CD14-positive monocyte (primary cell): ENCODE measurements around the gene C9orf43. TPM values are rescaled to one million over a fixed set of nuclear protein-coding genes. Genes with fewer than 3 reads are reported as not detected.

ENCODE experiments used
- DNase-seq, 3 donors: peaks; one replicate each; pipeline ENCODE4 v3.0.0-alpha.2; 2011 to 2022
- H2AFZ ChIP-seq: 2 replicates; pipeline ENCODE4 v1.6.0; 2012; ENCODE audit warnings: mild to moderate bottlenecking, low read depth, low read length, inconsistent platforms; ENCODE audit not compliant: insufficient read depth, poor library complexity, severe bottlenecking
- H3K27ac ChIP-seq, 2 donors: 1 replicate in 1 of 2; 2 replicates in 1 of 2; pipeline ENCODE4 v1.5.1; 2012 to 2013; ENCODE audit warnings: low read length in 2 of 2, control low read depth in 1 of 2, inconsistent platforms in 1 of 2, low read depth in 1 of 2, mild to moderate bottlenecking in 1 of 2
- H3K27me3 ChIP-seq, 2 donors: one replicate each; pipeline versions ENCODE4 v1.6.0 to v1.6.1; 2011 to 2013; ENCODE audit warnings: low read length in 2 of 2; ENCODE audit not compliant: control insufficient read depth in 2 of 2, insufficient read depth in 2 of 2
- H3K36me3 ChIP-seq, 2 donors: replicated peaks in 1 of 2; 1 replicate in 1 of 2; 2 replicates in 1 of 2; pipeline versions ENCODE4 v1.5.1 to v1.6.1; 2012 to 2013; ENCODE audit warnings: low read length in 2 of 2, control low read depth in 1 of 2, inconsistent platforms in 1 of 2, mild to moderate bottlenecking in 1 of 2; ENCODE audit not compliant: insufficient read depth in 2 of 2, control insufficient read depth in 1 of 2
- H3K4me1 ChIP-seq, 2 donors: 1 replicate in 1 of 2; 2 replicates in 1 of 2; pipeline versions ENCODE4 v1.5.1 to v1.6.1; 2012 to 2013; ENCODE audit warnings: low read length in 2 of 2, control low read depth in 1 of 2, inconsistent platforms in 1 of 2, mild to moderate bottlenecking in 1 of 2, moderate library complexity in 1 of 2; ENCODE audit not compliant: insufficient read depth in 2 of 2, control insufficient read depth in 1 of 2
- H3K4me2 ChIP-seq: replicated peaks from 2 replicates; pipeline ENCODE3; 2012; ENCODE audit warnings: low read length, moderate library complexity, mild to moderate bottlenecking; ENCODE audit not compliant: poor library complexity, severe bottlenecking; ENCODE audit errors: extremely low read depth
- H3K4me3 ChIP-seq, 3 experiments: fragments of 200-600 bp in 1 of 3; sonication (generic) in 1 of 3; replicated peaks in 1 of 3; 1 replicate in 2 of 3; 2 replicates in 1 of 3; pipeline ENCODE4 v1.5.1; 2011 to 2013; ENCODE audit warnings: low read length in 3 of 3, mild to moderate bottlenecking in 3 of 3, control low read depth in 2 of 3, low read depth in 2 of 3, inconsistent platforms in 1 of 3, moderate library complexity in 1 of 3
- H3K79me2 ChIP-seq: 2 replicates; pipeline ENCODE4 v1.6.0; 2012; ENCODE audit warnings: mild to moderate bottlenecking, control low read depth, inconsistent platforms, low read length, moderate library complexity; ENCODE audit not compliant: insufficient read depth
- H3K9ac ChIP-seq: 2 replicates; pipeline ENCODE4 v1.6.0; 2017; ENCODE audit warnings: low read length, mild to moderate bottlenecking; ENCODE audit not compliant: insufficient read depth, poor library complexity, severe bottlenecking
- H3K9me3 ChIP-seq, 2 donors: replicated peaks in 1 of 2; 1 replicate in 1 of 2; 2 replicates in 1 of 2; pipeline versions ENCODE4 v1.5.1 to v1.6.1; 2012 to 2013; ENCODE audit warnings: low read length in 2 of 2, control low read depth in 1 of 2; ENCODE audit not compliant: control insufficient read depth in 1 of 2, insufficient read depth in 1 of 2
- H4K20me1 ChIP-seq: 2 replicates; pipeline ENCODE4 v1.6.0; 2012; ENCODE audit warnings: mild to moderate bottlenecking, low read length, control low read depth, moderate library complexity; ENCODE audit not compliant: insufficient read depth
- H3K27ac Mint-ChIP-seq, 7 donors: one replicate each; pipeline ENCODE4 v1.8.0; 2020; ENCODE audit warnings: mild to moderate bottlenecking in 7 of 7, mixed read lengths in 7 of 7, moderate library complexity in 6 of 7, inconsistent platforms in 2 of 7
- H3K27me3 Mint-ChIP-seq, 3 donors: one replicate each; pipeline ENCODE4 v1.8.0; 2021 to 2022; ENCODE audit warnings: low read depth in 3 of 3, mild to moderate bottlenecking in 3 of 3, mixed read lengths in 3 of 3, moderate library complexity in 3 of 3, inconsistent platforms in 1 of 3
- H3K36me3 Mint-ChIP-seq, 2 donors: one replicate each; pipeline ENCODE4 v1.8.0; 2020; ENCODE audit warnings: mixed read lengths in 2 of 2, inconsistent platforms in 1 of 2, mild to moderate bottlenecking in 1 of 2
- H3K4me1 Mint-ChIP-seq: one replicate; pipeline ENCODE4 v1.8.0; 2020; ENCODE audit warnings: mild to moderate bottlenecking, mixed read lengths
- H3K4me3 Mint-ChIP-seq, 2 donors: one replicate each; pipeline ENCODE4 v1.8.0; 2020; ENCODE audit warnings: mild to moderate bottlenecking in 2 of 2, mixed read lengths in 2 of 2, moderate library complexity in 1 of 2
- H3K9me3 Mint-ChIP-seq, 7 donors: one replicate each; pipeline ENCODE4 v1.8.0; 2020 to 2022; ENCODE audit warnings: mixed read lengths in 7 of 7, mild to moderate bottlenecking in 6 of 7, moderate library complexity in 6 of 7, inconsistent platforms in 2 of 7
- CTCF ChIP-seq: fragments of 200-600 bp; IDR thresholded peaks from one replicate; pipeline ENCODE4 v1.8.0; 2022; ENCODE audit warnings: antibody characterized with exemption, mild to moderate bottlenecking
- WGBS: methylation state at CpG from one replicate; pipeline ENCODE4 v1.1.5; 2013; ENCODE audit warnings: missing lambda C conversion rate; ENCODE audit not compliant: insufficient coverage; 5-methylcytosine and 5-hydroxymethylcytosine counted together
- intact Hi-C, 2 donors: fragments of 100-400 bp; cut with micrococcal nuclease; formaldehyde crosslinking; loops; one replicate each; pipeline versions ENCODE4 v1.15.0 to v1.15.1; 2023
- polyA plus RNA-seq, 3 donors: library from polyadenylated mRNA; depleted of rRNA in 1 of 3; unstranded in 2 of 3; stranded (reverse) in 1 of 3; fragments of 300-500 nt in 2 of 3; fragments of >200 nt in 1 of 3; fragmentation: Illumina TruSeq in 2 of 3; gene quantifications; 1 replicate in 2 of 3; 2 replicates in 1 of 3; pipeline ENCODE4 v1.2.3, GENCODE V29; 2012 to 2021

Gene C9orf43
- polyA plus RNA-seq, 3 donors, result 0.17 TPM; not detected in 2

DNA sequence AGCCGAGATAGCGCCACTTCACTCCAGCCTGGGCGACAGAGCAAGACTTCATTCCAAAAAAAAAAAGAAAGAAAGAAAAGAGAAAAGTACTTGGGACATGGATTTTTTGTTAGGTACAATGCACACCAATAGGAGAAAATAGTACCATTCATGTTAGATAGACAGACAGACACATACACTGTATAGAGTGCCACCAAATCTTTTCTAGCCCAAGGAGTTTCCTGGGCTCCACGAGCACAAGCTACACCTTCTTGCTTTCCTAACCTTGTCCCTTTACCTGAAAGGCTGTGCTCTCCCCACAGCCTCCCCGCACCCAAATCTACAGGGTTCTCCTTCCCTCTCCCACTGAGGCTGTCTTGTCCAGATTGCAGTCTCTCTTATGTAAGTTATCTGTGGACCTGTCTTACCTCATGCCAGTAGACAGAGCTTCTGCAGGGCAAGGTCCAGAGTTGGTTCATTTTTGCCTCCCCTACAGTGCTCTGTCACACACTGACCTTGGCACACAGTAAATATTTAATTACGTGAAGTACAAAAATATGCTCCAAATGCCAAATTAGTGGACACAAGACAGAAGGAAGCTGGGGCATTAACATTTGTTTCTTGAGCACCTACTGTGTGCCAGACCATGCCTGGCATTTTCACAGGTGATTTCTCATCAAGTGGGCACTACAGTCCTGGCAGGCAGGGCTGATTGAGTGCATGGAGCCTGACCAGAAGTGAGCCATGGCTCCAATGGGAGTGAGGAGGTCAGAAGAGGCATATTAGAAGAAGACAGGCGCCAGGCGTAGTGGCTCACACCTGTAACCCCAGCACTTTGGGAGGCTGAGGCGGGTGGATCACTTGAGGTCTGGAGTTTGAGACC lies 15.3 kb upstream of the C9orf43 start:
- Mint-ChIP-seq H3K27ac (peak overlapping the region in 2 of 7 donors; percentile 28 to 55), H3K9me3 (peaks cover 0 to 3% (median 0%) of the 10 kb centered on the region in 7 donors), H3K27me3 (peaks cover 0 to 2% (median 0%) of the 10 kb centered on the region in 3 donors), H3K4me1 (peaks cover 24% of the 10 kb centered on the region), H3K36me3 (peaks cover 53 to 61% of the 10 kb centered on the region in 2 donors), H3K4me3 (no peak overlapping the region)
- Histone ChIP-seq H3K36me3 (peaks cover 36 to 56% of the 10 kb centered on the region in 2 donors), H3K27ac (no peak overlapping the region), H3K9me3 (no peaks in the 10 kb centered on the region), H3K27me3 (no peaks in the 10 kb centered on the region), H3K4me1 (peaks cover 10 to 11% of the 10 kb centered on the region in 2 donors), H4K20me1 (peaks cover 7% of the 10 kb centered on the region), H2AFZ (no peak overlapping the region), H3K4me3 (no peak overlapping the region), H3K79me2 (peaks cover 45% of the 10 kb centered on the region), H3K9ac (no peak overlapping the region), H3K4me2 (no peak overlapping the region)
- intact Hi-C loops, result no loop called here
- no peak for DNase-seq
- 98% methylated on average over 4 of the region's 9 CpGs for WGBS
- TF ChIP-seq CTCF, result no peak

GRCh38 chr9:113397203-113397631 lies 13.3 kb upstream of the C9orf43 start:
- H3K27me3 ChIP-seq, result no peaks in the 10 kb centered on the region
- intact Hi-C loops, result no loop called here
- Mint-ChIP-seq H3K36me3 (peaks cover 35 to 41% of the 10 kb centered on the region in 2 donors), H3K9me3 (peaks cover 0 to 3% (median 0%) of the 10 kb centered on the region in 7 donors), H3K4me3 (no peak overlapping the region), H3K27me3 (peaks cover 0 to 2% (median 0%) of the 10 kb centered on the region in 3 donors), H3K27ac (peak overlapping the region in 1 of 7 donors; percentile 42), H3K4me1 (peaks cover 32% of the 10 kb centered on the region)
- TF ChIP-seq CTCF, result no peak
- H3K9me3 ChIP-seq, result no peaks in the 10 kb centered on the region
- H3K4me2 ChIP-seq, result no peak overlapping the region
- H3K27ac ChIP-seq, result no peak overlapping the region
- no peak overlapping the region for H2AFZ ChIP-seq
- H3K4me1 ChIP-seq, result peaks cover 21 to 27% of the 10 kb centered on the region in 2 donors
- peaks cover 7% of the 10 kb centered on the region for H4K20me1 ChIP-seq
- H3K36me3 ChIP-seq, result peaks cover 16 to 37% of the 10 kb centered on the region in 2 donors
- WGBS, result 100% methylated on average over 1 of the region's 3 CpGs
- peaks cover 58% of the 10 kb centered on the region for H3K79me2 ChIP-seq
- H3K9ac ChIP-seq, result no peak overlapping the region
- H3K4me3 ChIP-seq, result no peak overlapping the region
- no peak for DNase-seq
